Activated CD8-positive, alpha-beta memory T cell treated with anti-CD3 and anti-CD28 coated beads, Interleukin-2, amount 50 U/mL, for 1 hour (primary cell): ENCODE data around the gene RPL5.
"Not testable (repeated sequence)": the region's sequence is repeated elsewhere in the genome, so short reads cannot be mapped to it uniquely, and the experiment has no call there.

ENCODE experiments used
- DNase-seq: peaks from one replicate; pipeline ENCODE4 v3.0.0-alpha.2; 2020; ENCODE audit errors: extremely low read depth

Gene RPL5

DNA sequence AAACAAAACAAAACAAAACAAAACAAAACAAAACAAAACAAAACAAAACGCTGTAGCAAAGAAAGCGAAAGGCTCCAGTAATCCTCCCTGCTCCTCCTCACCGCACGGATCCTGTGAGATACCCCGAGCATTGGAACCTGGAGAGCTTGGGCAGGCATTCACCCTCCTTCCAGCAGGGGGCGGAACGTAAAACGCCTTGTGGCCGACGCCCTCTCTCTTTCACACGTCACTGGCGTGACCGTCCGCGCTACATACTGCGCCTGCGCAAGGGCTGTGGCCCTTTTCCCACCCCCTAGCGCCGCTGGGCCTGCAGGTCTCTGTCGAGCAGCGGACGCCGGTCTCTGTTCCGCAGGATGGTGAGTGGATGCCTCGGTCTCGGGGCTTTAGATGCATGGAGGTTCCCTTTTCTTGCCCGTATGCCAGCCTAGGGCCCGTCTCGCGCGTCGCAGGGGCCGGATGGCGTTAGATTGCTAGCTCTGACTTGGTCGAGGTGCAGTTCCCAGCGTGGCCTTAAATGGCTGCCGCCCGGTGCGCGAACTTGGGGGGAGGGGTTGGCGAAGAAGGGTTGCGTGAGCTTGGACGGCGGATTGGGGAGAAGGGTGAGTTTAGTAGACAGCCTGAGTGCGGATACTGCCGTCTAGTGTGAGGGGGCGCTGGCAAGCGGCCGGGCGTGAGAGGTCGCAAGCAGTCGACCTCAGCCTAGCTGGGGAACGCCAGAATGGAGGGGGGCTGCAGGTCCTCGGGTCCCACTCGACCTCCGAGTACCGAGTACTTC, at the start of gene RPL5:
Gene RPL5 (plus strand): TSS at position 279 of the 775 bp plus-strand sequence. CDS start 75 bp downstream, at position 354.
- DNase-seq, result peak; percentile 93

DNA sequence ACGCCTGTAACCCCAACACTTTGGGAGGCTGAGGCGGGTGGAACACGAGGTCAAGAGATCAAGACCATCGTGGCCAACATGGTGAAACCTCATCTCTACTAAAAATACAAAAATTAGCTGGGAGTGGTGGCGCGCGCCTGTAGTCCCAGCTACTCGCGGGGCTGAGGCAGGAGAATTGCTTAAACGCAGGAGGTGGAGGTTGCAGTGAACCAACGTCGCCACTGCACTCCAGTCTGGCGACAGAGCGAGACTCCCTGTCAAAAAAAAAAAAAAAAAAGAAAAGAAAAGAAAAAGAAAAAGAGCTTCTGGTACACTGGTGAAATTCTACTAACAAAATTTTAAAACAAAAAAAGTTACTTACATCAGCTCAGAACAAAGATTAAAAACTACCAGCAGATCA, 48.3 kb upstream of the RPL5 start:
- DNase-seq, result not testable (repeated sequence)

- DNase-seq, result no peak
Measured at GRCh38 chr1:92784021-92784638, 47.7 kb upstream of the RPL5 start.

GRCh38 chr1:92784639-92785500, 47.0 kb upstream of the RPL5 start, which contains the start of gene EVI5:
Gene EVI5, minus strand, starts transcription at chr1:92785108. Its CDS starts 48,562 bp downstream, at chr1:92736546.
- no peak for DNase-seq

DNA sequence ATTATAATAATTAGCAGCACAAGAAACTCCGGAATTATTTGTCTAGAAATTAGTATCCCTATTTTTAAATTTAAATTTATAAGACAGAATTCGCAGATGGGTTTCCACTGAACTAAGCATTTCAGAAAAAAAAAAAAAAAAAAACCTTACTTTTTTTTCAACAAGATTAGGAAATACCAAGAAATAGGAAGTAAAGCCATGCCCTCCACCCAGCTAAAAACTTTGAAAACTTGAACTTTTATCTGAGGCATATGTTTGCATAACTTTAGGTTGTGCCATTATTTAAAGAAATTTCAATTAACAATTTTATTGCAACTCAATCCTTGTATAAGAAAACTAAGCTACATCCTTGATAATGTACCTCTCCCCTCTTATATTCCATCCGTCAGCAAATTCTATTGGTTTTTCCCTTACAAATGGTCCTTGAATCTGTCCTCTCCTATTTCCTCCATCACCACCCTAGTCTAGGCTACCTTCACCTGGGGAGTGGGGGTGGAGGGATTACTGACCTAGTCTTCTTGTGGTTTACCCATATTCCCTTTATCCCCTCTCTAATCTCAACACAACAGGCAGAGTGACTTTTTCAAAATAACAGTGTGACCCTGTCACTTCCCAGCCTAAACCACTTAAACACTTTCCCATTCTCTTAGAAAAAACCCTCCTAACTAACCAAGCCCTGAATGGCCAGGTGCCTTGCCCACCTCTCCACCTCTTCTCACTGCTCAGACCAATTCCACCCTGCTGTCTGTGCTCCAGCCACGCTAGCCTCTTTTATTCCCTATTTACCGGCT, 45.5 kb upstream of the RPL5 start:
- DNase-seq, result no peak

DNA sequence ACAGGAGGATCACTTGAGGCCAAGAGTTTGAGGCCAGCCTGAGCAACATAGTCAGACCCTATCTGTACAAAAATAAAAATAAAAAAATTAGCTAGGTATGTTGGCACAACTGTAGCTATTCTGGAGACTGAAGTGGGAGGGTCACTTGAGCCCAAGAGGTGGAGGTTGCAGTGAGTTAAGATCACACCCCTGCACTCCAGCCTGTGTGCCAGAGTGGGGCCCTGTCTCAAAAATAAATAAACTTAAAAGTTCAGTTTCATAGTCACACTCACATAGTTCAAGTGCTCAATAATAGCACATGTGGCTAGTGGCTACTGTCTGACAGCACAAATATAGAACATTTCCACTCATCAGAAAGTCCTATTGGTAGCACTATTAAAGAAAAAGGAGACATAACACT, 41.8 kb upstream of the RPL5 start:
- no peak for DNase-seq

- no peak for DNase-seq
Measured at GRCh38 chr1:92790867-92791266, 41.0 kb upstream of the RPL5 start.

DNA sequence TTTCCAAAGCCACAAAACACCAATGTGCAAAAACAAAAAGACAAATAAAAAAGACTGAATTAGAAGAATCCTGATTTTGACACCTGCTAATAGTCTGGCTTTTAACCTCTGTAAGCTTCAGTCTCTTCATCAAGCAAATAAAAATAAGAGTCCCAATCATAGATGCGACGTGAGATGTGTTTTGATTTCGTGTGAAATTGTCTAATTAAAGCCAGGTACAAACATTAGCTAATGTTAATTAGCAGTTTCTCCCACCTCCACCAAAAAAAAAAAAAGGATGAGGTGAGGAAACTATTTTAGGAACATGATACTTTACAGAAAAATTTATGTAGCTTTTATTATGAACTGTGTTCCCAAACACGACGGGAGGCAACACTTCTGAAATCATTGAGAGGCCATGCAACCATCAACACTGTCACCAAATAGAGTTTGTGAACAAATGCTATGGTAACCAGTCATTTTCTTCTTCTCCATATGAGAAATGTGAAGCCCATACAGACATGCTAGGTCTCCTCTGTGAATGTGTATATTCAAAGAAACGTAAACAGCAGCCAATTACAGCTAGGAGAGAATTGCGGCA, 40.3 kb upstream of the RPL5 start:
- no peak for DNase-seq

DNA sequence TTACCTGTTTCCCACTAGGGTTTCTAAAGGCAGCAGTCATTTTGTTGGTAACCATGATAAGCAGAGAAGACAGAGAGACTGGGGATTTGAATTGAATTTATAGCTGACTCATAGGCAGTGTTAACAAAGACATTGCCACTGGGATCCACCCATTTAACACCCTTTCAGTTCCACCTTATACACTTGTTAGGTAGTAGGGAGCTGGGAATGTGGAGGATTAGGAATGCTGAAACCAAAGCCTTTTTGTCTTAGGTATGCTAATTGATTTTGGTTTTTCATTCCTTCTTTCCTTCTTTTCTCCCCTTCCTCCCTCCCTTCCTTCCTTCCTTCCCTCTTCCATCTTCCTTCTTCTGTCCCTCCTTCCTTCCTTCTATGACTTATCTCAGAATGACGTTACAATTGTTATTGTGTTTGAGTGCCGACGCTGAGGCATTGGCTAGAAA, 39.5 kb upstream of the RPL5 start:
- DNase-seq, result no peak

DNA sequence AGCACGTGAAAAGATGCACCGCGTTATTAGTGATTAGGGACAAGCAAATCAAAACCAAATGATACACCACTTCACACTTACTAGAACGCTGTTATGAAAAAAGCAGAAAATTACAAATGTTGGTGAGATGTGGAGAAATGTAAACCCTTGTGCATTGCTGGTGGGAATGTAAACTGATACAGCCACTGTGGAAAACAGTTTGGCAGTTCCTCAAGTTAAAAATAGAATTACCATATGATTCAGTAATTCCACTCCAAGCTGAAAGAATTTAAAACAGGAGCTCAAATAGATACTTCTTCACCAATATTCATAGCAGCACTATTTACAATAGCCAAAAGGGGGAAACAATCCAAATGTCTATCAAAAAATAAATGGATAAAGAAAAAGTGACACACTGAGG, 36.7 kb upstream of the RPL5 start:
- DNase-seq, result no peak

- no peak for DNase-seq
Measured at GRCh38 chr1:92797297-92797696, 34.5 kb upstream of the RPL5 start.

DNA sequence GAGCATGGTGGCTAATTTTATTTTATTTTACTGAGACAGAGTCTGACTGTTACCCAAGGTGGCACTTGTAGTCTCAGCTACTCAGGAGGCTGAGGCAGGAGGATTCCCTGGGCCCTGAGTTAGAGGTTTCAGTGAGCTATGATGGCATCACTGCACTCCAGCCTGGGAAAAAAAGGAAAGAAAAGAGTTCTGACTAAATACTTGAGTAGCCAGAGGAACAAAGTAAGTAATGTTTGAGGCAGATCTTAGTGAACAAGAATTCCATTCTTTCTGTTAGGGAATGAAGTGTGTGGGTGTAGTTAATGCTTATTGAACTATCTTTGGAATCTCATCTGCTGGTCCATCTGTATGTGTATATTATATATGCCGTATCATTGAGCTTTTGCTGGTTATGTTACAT, 33.9 kb upstream of the RPL5 start:
- no peak for DNase-seq

- DNase-seq, result no peak
Measured at GRCh38 chr1:92803140-92803887, 28.5 kb upstream of the RPL5 start.

GRCh38 chr1:92804721-92805201, 27.1 kb upstream of the RPL5 start:
- DNase-seq, result no peak

- DNase-seq, result no peak
Measured at GRCh38 chr1:92805216-92805615, 26.6 kb upstream of the RPL5 start.

DNA sequence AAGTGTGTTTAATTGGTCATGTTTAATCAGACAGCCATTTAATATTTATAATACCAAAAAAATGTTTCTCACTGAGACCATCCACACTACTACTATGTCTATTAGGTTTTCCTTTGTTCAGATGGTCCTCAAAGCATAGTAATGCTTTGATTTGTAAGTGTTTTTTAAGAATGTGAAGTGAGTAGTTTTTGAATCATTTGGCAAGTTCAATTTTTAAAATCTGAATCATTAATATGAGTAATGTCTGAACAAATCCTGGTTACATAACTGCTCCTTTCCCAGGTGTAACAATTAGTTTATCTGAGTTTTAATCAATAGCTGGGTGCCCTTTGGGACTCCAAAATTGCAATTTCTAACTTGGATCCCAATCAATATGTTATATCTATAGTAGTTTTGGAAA, 23.5 kb upstream of the RPL5 start:
- no peak for DNase-seq

- DNase-seq, result no peak
Measured at GRCh38 chr1:92816732-92817131, 15.1 kb upstream of the RPL5 start.

GRCh38 chr1:92817137-92817697, 14.6 kb upstream of the RPL5 start:
- no peak for DNase-seq

GRCh38 chr1:92817986-92818764, 13.7 kb upstream of the RPL5 start:
- no peak for DNase-seq
